Measurements from ENCODE around the gene CDC34.

The CDC34 gene

GRCh38 chr19:497491-497868 lies 34.1 kb upstream of the CDC34 start:
- no peak for DNase-seq (ENCODE audit: low read depth)

DNA sequence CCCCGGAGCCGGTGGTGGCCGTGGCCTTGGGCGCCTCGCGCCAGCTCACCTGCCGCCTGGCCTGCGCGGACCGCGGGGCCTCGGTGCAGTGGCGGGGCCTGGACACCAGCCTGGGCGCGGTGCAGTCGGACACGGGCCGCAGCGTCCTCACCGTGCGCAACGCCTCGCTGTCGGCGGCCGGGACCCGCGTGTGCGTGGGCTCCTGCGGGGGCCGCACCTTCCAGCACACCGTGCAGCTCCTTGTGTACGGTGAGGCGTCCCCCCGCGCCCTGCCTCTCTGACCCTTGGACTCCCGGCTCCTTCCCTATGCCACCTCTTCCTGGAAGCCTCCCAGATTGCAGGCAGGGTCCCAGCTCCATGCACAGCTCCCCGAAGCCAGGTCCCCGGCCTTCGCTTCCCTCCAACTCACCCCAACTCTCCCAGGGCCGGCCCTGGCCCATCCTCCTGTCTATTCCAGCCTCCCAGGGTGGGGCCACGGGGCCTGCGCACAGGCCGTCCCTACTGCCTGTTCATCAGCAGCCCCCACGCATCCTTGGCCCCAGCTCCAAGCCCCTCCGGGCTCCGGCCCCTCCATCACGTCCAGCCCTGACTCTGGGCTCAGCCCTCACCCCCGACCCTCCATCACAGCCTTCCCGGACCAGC lies 33.6 kb upstream of the CDC34 start:
- DNase-seq (ENCODE audit: low read depth), result no peak

DNA sequence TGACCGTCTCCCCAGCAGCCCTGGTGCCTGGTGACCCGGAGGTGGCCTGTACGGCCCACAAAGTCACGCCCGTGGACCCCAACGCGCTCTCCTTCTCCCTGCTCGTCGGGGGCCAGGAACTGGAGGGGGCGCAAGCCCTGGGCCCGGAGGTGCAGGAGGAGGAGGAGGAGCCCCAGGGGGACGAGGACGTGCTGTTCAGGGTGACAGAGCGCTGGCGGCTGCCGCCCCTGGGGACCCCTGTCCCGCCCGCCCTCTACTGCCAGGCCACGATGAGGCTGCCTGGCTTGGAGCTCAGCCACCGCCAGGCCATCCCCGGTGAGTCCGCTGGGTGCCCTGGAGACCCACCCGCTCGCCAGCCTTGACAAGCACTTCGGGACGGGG lies 33.1 kb upstream of the CDC34 start:
- no peak for DNase-seq (ENCODE audit: low read depth)

GRCh38 chr19:498977-499623 lies 32.5 kb upstream of the CDC34 start:
- DNase-seq (ENCODE audit: low read depth), result no peak

GRCh38 chr19:501646-502045 lies 29.9 kb upstream of the CDC34 start:
- no peak for DNase-seq (ENCODE audit: low read depth)

DNA sequence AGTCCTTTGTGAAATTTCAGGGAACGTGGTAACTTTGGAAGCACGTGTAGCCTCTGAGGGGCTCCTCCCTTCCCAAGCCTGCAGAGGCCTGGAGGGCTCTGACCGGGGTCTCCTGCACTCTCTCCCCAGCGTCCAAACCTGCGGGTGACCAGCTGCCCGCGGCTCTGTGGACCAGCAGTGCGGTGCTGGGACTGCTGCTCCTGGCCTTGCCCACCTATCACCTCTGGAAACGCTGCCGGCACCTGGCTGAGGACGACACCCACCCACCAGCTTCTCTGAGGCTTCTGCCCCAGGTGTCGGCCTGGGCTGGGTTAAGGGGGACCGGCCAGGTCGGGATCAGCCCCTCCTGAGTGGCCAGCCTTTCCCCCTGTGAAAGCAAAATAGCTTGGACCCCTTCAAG lies 26.9 kb upstream of the CDC34 start:
- no peak for DNase-seq (ENCODE audit: low read depth)

GRCh38 chr19:506404-507285 lies 24.9 kb upstream of the CDC34 start:
- peak; percentile 100 for DNase-seq (ENCODE audit: low read depth)

DNA sequence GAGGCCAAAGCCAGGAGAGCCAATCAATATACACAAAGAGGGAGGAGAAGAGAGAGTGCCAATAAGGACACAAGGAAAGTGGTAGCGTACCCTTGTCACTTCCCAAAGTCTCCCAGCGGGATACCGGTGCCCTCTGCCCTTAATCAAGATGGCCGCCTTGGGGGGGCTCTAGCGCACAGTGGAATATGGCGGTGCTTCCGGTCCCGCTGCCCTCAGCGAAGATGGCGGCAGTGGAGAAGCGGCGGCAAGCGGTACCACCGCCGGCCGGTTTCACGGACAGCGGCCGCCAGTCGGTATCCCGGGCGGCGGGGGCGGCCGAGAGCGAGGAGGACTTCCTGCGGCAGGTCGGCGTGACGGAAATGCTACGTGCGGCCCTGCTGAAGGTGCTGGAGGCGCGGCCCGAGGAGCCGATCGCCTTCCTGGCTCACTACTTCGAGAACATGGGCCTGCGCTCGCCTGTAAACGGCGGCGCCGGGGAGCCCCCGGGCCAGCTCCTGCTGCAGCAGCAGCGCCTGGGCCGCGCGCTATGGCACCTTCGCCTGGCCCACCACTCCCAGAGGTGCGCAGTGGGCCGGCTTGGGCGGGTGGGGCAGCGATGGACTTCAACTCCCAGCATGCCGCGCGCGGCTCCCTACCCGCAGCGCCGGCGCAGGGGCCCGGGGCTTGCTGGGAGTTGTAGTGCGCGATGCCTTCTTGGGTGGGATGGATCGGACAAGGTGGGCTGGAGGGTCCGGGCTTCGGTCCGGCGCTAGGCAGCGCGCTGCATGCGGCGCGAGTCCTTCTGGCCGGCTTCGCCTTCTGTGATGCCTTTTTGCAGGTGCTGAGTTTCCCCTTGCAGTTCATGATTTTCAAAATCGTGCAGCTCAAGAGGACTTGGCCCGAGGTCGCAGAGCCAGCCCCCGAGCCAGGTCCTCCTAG lies 24.0 kb upstream of the CDC34 start, which contains the start of gene TPGS1:
Gene TPGS1 (plus strand): TSS at position 212 of the 918 bp plus-strand sequence. CDS start 10 bp downstream, at position 222.
- DNase-seq (ENCODE audit: low read depth), result peak; percentile 71

GRCh38 chr19:508204-509150 lies 23.1 kb upstream of the CDC34 start:
- DNase-seq (ENCODE audit: low read depth), result no peak

DNA sequence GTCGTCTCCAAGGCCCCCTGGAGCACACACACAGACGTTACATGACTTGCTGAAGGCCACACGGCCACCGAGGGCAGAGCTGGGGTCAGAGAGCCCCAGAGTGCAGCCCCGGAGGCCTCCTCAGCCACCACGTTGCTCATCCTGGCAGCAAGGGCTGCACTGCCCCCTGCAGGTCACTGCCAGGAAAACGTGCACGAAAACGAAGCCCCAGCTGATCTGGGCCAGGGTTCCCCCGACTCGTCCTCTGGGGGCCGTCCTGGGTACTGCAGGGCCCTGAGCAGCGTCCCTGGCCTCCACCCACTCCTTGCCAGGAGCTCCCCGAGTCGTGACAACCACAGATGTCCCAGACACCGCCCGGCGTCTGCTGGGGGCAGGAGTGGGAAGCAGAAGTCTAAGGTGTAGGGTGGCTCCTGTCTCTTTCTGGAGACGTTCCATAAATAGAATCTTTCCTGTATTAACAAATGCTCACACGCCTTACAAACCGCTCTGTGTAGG lies 20.9 kb upstream of the CDC34 start:
- peak; percentile 77 for DNase-seq (ENCODE audit: low read depth)

- peak; percentile 43 for DNase-seq (ENCODE audit: low read depth)
Measured at GRCh38 chr19:511101-511851, 20.3 kb upstream of the CDC34 start.

DNA sequence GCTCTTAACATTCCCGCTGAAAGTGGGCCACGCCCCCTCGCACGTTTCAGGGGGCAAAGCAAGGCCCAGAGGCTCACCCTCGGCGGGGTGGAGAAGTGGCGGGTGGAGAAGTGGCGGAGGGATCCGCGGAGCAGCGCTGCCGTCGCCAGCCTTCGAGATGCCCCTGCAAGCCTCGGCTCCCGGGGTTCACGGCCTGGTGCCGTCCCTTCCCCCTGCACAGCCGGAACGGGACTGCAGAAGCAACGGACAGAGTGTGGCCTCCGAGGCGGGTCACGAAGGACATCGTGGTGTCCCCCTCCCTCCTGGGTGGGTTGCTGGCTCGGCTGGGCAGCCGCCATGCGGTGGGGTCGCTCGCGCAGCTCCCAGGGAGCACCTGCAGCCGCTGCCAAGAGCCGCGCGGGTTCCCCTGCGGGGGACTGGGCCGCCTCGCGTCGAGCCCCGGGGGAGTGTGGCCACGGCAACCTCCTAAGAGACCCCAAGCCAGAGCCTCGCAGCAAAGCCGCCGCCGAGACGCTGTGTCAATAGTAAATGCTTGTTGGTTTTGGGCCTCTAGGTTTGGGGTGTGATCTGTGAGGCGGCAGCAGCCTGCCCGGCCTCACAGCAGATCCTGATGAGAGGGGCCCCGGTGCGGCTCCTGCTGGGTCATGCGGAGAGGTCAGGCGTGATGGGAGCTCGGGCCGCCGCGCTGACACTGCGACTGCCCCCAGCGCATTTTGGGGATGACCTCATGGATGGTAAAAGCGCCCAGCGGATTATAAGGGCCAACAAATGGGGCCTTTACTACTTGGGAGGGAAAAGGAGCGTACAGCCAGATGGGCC lies 18.8 kb upstream of the CDC34 start:
- no peak for DNase-seq (ENCODE audit: low read depth)

- no peak for DNase-seq (ENCODE audit: low read depth)
Measured at GRCh38 chr19:513368-514165, 18.0 kb upstream of the CDC34 start.

- DNase-seq (ENCODE audit: low read depth), result no peak
Measured at GRCh38 chr19:514166-514663, 17.3 kb upstream of the CDC34 start.

GRCh38 chr19:517721-518597 lies 13.6 kb upstream of the CDC34 start:
- DNase-seq (ENCODE audit: low read depth), result peak; percentile 30

- DNase-seq (ENCODE audit: low read depth), result no peak
Measured at GRCh38 chr19:518598-519231, 12.8 kb upstream of the CDC34 start.

Measured in EH (cell line).